Activated CD4-positive, alpha-beta T cell treated with anti-CD3 and anti-CD28 coated beads, Interleukin-2, amount 50 U/mL, for 1 hour (primary cell): ENCODE results near the gene SQOR.

Experiments
- DNase-seq: peaks from one replicate; pipeline ENCODE4 v3.0.0-alpha.2; 2020

Gene SQOR

GRCh38 chr15:45634432-45635190 lies at the start of gene SQOR:
SQOR (plus strand) TSS chr15:45635029; CDS start chr15:45658924, 23,895 bp downstream.
- DNase-seq = peak; percentile 60

- DNase-seq = no peak
Measured at GRCh38 chr15:45585069-45585791, 49.6 kb upstream of the SQOR start.

- no peak for DNase-seq
Measured at GRCh38 chr15:45586125-45586524, 48.7 kb upstream of the SQOR start.

GRCh38 chr15:45586601-45587094 lies 48.2 kb upstream of the SQOR start:
- no peak for DNase-seq

- peak; percentile 86 for DNase-seq
Measured at GRCh38 chr15:45587095-45587862, 47.5 kb upstream of the SQOR start, which contains the start of gene BLOC1S6. BLOC1S6 (plus strand) TSS chr15:45587379; CDS start chr15:45587444, 65 bp downstream.

- no peak for DNase-seq
Measured at GRCh38 chr15:45587863-45588170, 47.0 kb upstream of the SQOR start.

GRCh38 chr15:45588219-45588875 lies 46.5 kb upstream of the SQOR start:
- no peak for DNase-seq

- no peak for DNase-seq
Measured at GRCh38 chr15:45589256-45589655, 45.6 kb upstream of the SQOR start.

- DNase-seq = no peak
Measured at GRCh38 chr15:45594319-45594718, 40.5 kb upstream of the SQOR start.

GRCh38 chr15:45594835-45595530 lies 39.8 kb upstream of the SQOR start:
- DNase-seq = no peak

GRCh38 chr15:45603881-45604280 lies 30.9 kb upstream of the SQOR start:
- no peak for DNase-seq

- no peak for DNase-seq
Measured at GRCh38 chr15:45604326-45604725, 30.5 kb upstream of the SQOR start.

GRCh38 chr15:45606413-45606812 lies 28.4 kb upstream of the SQOR start:
- no peak for DNase-seq

GRCh38 chr15:45606841-45607240 lies 28.0 kb upstream of the SQOR start:
- DNase-seq = no peak

GRCh38 chr15:45611305-45611704 lies 23.5 kb upstream of the SQOR start:
- DNase-seq = no peak

- no peak for DNase-seq
Measured at GRCh38 chr15:45612790-45613415, 21.9 kb upstream of the SQOR start.

- DNase-seq = no peak
Measured at GRCh38 chr15:45616901-45617323, 17.9 kb upstream of the SQOR start.

GRCh38 chr15:45618813-45619212 lies 16.0 kb upstream of the SQOR start:
- no peak for DNase-seq

- DNase-seq = no peak
Measured at GRCh38 chr15:45628136-45628535, 6.7 kb upstream of the SQOR start.

GRCh38 chr15:45630917-45631691 lies 3.7 kb upstream of the SQOR start:
- no peak for DNase-seq

GRCh38 chr15:45631776-45632175 lies 3.1 kb upstream of the SQOR start:
- no peak for DNase-seq
